H9 (cell line): ENCODE measurements around the gene RANBP6. TPM values are rescaled to one million over a fixed set of nuclear protein-coding genes. Genes with fewer than 3 reads are reported as not detected.

ENCODE experiments used
- DNase-seq: peaks from one replicate; pipeline ENCODE4 v3.0.0-alpha.2; 2017
- H2AFZ ChIP-seq: one replicate; pipeline ENCODE4 v1.6.1; 2013; ENCODE audit warnings: mild to moderate bottlenecking, low read length, control low read depth, moderate library complexity
- H2AK5ac ChIP-seq: 2 replicates; pipeline ENCODE4 v1.6.1; 2013; ENCODE audit warnings: low read length, control low read depth, mixed read lengths; ENCODE audit not compliant: insufficient read length
- H2BK120ac ChIP-seq: one replicate; pipeline ENCODE4 v1.6.1; 2013; ENCODE audit warnings: low read depth, mild to moderate bottlenecking, low read length, control low read depth, inconsistent platforms; ENCODE audit not compliant: poor library complexity, severe bottlenecking
- H2BK12ac ChIP-seq: 2 replicates; pipeline ENCODE4 v1.6.1; 2013; ENCODE audit warnings: low read length, control low read depth, mixed read lengths, low read depth; ENCODE audit not compliant: insufficient read length
- H2BK15ac ChIP-seq: 2 replicates; pipeline ENCODE4 v1.6.1; 2013; ENCODE audit warnings: low read depth, low read length, control low read depth
- H2BK20ac ChIP-seq: one replicate; pipeline ENCODE4 v1.6.1; 2013; ENCODE audit warnings: low read depth, mild to moderate bottlenecking, low read length, control low read depth, inconsistent platforms; ENCODE audit not compliant: poor library complexity, severe bottlenecking
- H2BK5ac ChIP-seq: 2 replicates; pipeline ENCODE4 v1.6.1; 2013; ENCODE audit warnings: low read length, control low read depth, mixed read lengths; ENCODE audit not compliant: insufficient read length
- H3K14ac ChIP-seq: 2 replicates; pipeline ENCODE4 v1.6.1; 2013; ENCODE audit warnings: low read length, control low read depth; ENCODE audit not compliant: insufficient read depth
- H3K18ac ChIP-seq: 2 replicates; pipeline ENCODE4 v1.6.1; 2013; ENCODE audit warnings: low read depth, mild to moderate bottlenecking, mixed read lengths, low read length, control low read depth; ENCODE audit not compliant: insufficient read length
- H3K23ac ChIP-seq: 2 replicates; pipeline ENCODE4 v1.6.1; 2013; ENCODE audit warnings: low read length, control low read depth, mixed read lengths, low read depth; ENCODE audit not compliant: insufficient read length
- H3K23me2 ChIP-seq: 2 replicates; pipeline ENCODE4 v1.6.1; 2013; ENCODE audit warnings: low read depth, mild to moderate bottlenecking, mixed read lengths, low read length, control low read depth; ENCODE audit not compliant: insufficient read length, poor library complexity, severe bottlenecking
- H3K27ac ChIP-seq: 2 replicates; pipeline ENCODE4 v1.5.1; 2013; ENCODE audit warnings: low read length, control low read depth, mixed read lengths, low read depth; ENCODE audit not compliant: insufficient read length
- H3K27me3 ChIP-seq: 2 replicates; pipeline ENCODE4 v1.6.1; 2013; ENCODE audit warnings: low read length, control low read depth, inconsistent platforms; ENCODE audit not compliant: insufficient read depth
- H3K4ac ChIP-seq: 2 replicates; pipeline ENCODE4 v1.6.1; 2013; ENCODE audit warnings: low read depth, mild to moderate bottlenecking, control low read depth, inconsistent platforms, low read length, moderate library complexity
- H3K4me1 ChIP-seq: 2 replicates; pipeline ENCODE4 v1.6.1; 2013; ENCODE audit warnings: low read length, control low read depth, inconsistent platforms; ENCODE audit not compliant: insufficient read depth
- H3K4me2 ChIP-seq: 2 replicates; pipeline ENCODE4 v1.6.1; 2013; ENCODE audit warnings: low read length, control low read depth, mixed read lengths; ENCODE audit not compliant: insufficient read length, insufficient read depth
- H3K56ac ChIP-seq: 2 replicates; pipeline ENCODE4 v1.6.1; 2013; ENCODE audit warnings: low read depth, mild to moderate bottlenecking, mixed read lengths, low read length, control low read depth; ENCODE audit not compliant: insufficient read length
- H3K79me1 ChIP-seq: 2 replicates; pipeline ENCODE4 v1.6.1; 2013; ENCODE audit warnings: low read depth, mild to moderate bottlenecking, moderate library complexity, low read length, control low read depth, inconsistent platforms; ENCODE audit not compliant: insufficient read depth, poor library complexity, severe bottlenecking
- H3K79me2 ChIP-seq: 2 replicates; pipeline ENCODE4 v1.6.1; 2013; ENCODE audit warnings: low read length, control low read depth, inconsistent platforms; ENCODE audit not compliant: insufficient read depth
- H3K9ac ChIP-seq: 2 replicates; pipeline ENCODE4 v1.6.1; 2013; ENCODE audit warnings: low read length, control low read depth, mixed read lengths; ENCODE audit not compliant: insufficient read length; ENCODE audit errors: extremely low read depth
- H3K9me3 ChIP-seq: one replicate; pipeline ENCODE4 v1.6.1; 2013; ENCODE audit warnings: low read depth, low read length, inconsistent platforms; ENCODE audit not compliant: control insufficient read depth
- H3T11ph ChIP-seq: one replicate; pipeline ENCODE4 v1.6.1; 2013; ENCODE audit warnings: mild to moderate bottlenecking, low read length, control low read depth, inconsistent platforms
- H4K20me1 ChIP-seq: one replicate; pipeline ENCODE4 v1.6.1; 2013; ENCODE audit not compliant: control insufficient read depth, insufficient read length, insufficient read depth
- H4K5ac ChIP-seq: 2 replicates; pipeline ENCODE4 v1.6.1; 2013; ENCODE audit warnings: low read depth, mild to moderate bottlenecking, mixed read lengths, low read length, control low read depth; ENCODE audit not compliant: insufficient read length
- H4K8ac ChIP-seq: replicated peaks from 2 replicates; pipeline ENCODE4 v1.6.1; 2013; ENCODE audit warnings: low read length, control low read depth, mixed read lengths, low read depth; ENCODE audit not compliant: insufficient read length
- H4K91ac ChIP-seq: 2 replicates; pipeline ENCODE4 v1.6.1; 2013; ENCODE audit warnings: low read depth, mild to moderate bottlenecking, moderate library complexity, mixed read lengths, low read length, control low read depth; ENCODE audit not compliant: insufficient read length
- H3K27ac Mint-ChIP-seq, 3 experiments: 2 replicates in 2 of 3; 3 replicates in 1 of 3; pipeline ENCODE4 v1.8.0; 2020 to 2021; ENCODE audit warnings: mixed read lengths in 3 of 3, mild to moderate bottlenecking in 1 of 3, moderate library complexity in 1 of 3
- H3K27me3 Mint-ChIP-seq: 2 replicates; pipeline ENCODE4 v1.8.0; 2021; ENCODE audit warnings: low read depth, mild to moderate bottlenecking, moderate library complexity, mixed read lengths
- H3K36me3 Mint-ChIP-seq, 3 experiments: 2 replicates in 2 of 3; 3 replicates in 1 of 3; pipeline ENCODE4 v1.8.0; 2020 to 2021; ENCODE audit warnings: low read depth in 3 of 3, mixed read lengths in 3 of 3; ENCODE audit not compliant: insufficient read depth in 1 of 3
- H3K4me1 Mint-ChIP-seq, 2 experiments: 2 replicates each; pipeline ENCODE4 v1.8.0; 2020; ENCODE audit warnings: mixed read lengths in 2 of 2
- H3K4me3 Mint-ChIP-seq, 2 experiments: 2 replicates in 1 of 2; 3 replicates in 1 of 2; pipeline ENCODE4 v1.8.0; 2020 to 2021; ENCODE audit warnings: mild to moderate bottlenecking in 2 of 2, mixed read lengths in 2 of 2, moderate library complexity in 1 of 2
- H3K9me3 Mint-ChIP-seq, 2 experiments: 2 replicates in 1 of 2; 3 replicates in 1 of 2; pipeline ENCODE4 v1.8.0; 2020; ENCODE audit warnings: mild to moderate bottlenecking in 2 of 2, mixed read lengths in 2 of 2, moderate library complexity in 1 of 2
- CTCF ChIP-seq: fragments of 200-600 bp; sonication (generic); conservative IDR thresholded peaks from 3 replicates; pipeline ENCODE4 v1.8.0; 2021; ENCODE audit warnings: antibody characterized with exemption, mild to moderate bottlenecking
- WGBS: extraction: QIAGEN DNeasy Blood & Tissue Kit; methylation state at CpG from one replicate; pipeline ENCODE4 v1.1.7; 2013; ENCODE audit warnings: missing lambda C conversion rate, low lambda C conversion rate, mixed read lengths; ENCODE audit not compliant: insufficient read length; ENCODE audit errors: extremely low coverage; 5-methylcytosine and 5-hydroxymethylcytosine counted together
- total RNA-seq: library from RNA; stranded (reverse); gene quantifications from 2 replicates; pipeline ENCODE4 v1.2.1, GENCODE V29; 2021

RANBP6 gene
- total RNA-seq, 1 experiment from 2014 or later = 19.1 TPM

- Histone ChIP-seq H4K5ac (no peak overlapping the region), H3K18ac (no peak overlapping the region), H4K91ac (no peak overlapping the region), H4K8ac (no peak overlapping the region), H3K23me2 (no peaks in the 10 kb centered on the region), H2AFZ (no peak overlapping the region), H2BK120ac (no peak overlapping the region), H2AK5ac (no peak overlapping the region), H2BK20ac (no peak overlapping the region), H3K56ac (no peak overlapping the region), H3K27ac (no peak overlapping the region), H3K14ac (no peak overlapping the region), H3K9ac (no peak overlapping the region), H3K4me1 (no peaks in the 10 kb centered on the region), H3K27me3 (no peaks in the 10 kb centered on the region), H3K9me3 (no peaks in the 10 kb centered on the region), H3K79me2 (no peaks in the 10 kb centered on the region), H3K23ac (no peak overlapping the region), H3K4ac (no peak overlapping the region), H3K79me1 (no peaks in the 10 kb centered on the region), H2BK12ac (no peak overlapping the region), H4K20me1 (no peaks in the 10 kb centered on the region), H2BK15ac (no peak overlapping the region), H3T11ph (no peak overlapping the region), H2BK5ac (no peak overlapping the region), H3K4me2 (no peak overlapping the region)
- Mint-ChIP-seq H3K27me3 (peaks cover 3% of the 10 kb centered on the region), H3K4me3 (no peak overlapping the region), H3K27ac (no peak overlapping the region), H3K9me3 (no peaks in the 10 kb centered on the region), H3K4me1 (no peaks in the 10 kb centered on the region), H3K36me3 (no peaks in the 10 kb centered on the region)
- WGBS = no CpG with 5 or more reads among the region's 3 CpGs
- TF ChIP-seq CTCF = no peak
- no peak for DNase-seq
Measured at GRCh38 chr9:6036391-6036790, 21.0 kb upstream of the RANBP6 start.
